ENCODE results near the gene THOC6.
A peak's percentile ranks its signal among the peaks of the same experiment; 100 is the strongest.

THOC6 gene

DNA sequence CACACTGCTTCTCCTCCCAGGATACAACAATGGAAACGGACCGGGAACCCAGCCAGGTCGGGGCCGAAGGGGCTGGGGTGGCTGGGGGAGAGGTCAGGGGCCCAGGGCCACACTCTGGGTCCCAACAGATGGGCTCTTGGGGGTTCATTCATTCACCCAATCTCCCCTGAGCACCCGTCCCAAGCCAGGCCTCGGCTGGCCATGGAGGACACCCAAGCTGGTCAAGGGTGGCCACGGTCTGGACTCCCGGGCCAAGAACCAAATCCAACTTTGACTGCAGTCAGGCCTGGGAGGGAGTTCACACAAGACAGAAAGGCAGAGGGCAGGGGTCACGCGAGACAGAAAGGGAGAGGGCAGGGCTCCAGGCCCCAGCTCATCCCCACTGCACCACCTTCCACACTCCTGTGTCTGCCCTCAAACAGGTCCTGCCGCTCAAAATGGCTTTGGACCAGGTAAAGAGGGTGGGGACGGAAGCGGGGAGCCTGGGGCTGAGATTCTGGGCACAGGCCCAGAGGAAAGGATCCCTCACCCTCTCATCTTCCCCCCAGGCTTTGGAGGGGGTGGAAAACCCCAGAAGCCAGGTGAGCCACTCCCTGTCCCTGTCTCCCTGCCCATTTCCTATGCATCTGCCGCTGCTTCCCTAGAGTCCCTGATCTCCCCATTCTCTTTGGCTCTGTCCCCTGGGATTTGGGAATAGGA lies 31.3 kb upstream of the THOC6 start:
- DNase-seq, result no peak

DNA sequence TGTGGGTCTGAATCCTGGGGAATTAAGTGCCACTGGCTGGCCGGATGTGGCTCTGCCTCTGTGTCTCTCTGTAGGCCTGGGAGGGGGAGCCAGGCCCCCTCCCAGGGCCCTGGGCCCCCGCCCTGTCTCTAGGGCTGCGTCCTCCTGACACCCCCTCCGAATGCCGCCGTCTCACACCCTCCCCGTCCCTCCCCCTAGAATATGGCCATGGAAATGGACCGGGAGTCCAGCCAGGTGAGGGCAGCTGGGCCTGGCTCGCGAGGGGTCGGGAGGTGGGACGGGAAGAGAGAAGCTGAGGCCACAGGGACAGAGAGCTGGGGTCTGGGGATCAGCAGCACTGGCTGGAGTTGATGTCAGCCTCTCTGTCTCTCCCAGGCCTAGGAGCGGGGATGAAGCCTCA lies 27.5 kb upstream of the THOC6 start:
- no peak for DNase-seq

DNA sequence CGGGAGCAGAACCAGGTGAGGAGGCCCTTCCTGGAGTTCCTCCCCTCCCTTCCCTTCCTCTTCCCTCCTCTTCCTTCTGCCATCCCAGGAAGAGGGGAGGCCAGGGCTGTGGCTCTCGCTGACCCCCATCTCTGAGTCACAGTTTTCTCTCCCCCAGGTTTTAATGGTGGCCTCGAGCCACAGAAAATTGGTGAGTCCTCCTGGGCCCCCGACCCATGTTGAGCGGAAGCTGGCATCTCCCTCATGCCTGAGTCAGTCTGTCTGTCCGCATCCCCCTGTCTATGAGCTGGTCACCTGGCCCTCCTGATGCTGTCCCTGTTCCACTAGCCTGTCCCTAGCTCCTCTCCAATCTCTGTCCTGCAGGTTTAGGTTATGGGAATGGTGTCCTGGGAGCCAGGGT lies 23.9 kb upstream of the THOC6 start:
- DNase-seq, result no peak

DNA sequence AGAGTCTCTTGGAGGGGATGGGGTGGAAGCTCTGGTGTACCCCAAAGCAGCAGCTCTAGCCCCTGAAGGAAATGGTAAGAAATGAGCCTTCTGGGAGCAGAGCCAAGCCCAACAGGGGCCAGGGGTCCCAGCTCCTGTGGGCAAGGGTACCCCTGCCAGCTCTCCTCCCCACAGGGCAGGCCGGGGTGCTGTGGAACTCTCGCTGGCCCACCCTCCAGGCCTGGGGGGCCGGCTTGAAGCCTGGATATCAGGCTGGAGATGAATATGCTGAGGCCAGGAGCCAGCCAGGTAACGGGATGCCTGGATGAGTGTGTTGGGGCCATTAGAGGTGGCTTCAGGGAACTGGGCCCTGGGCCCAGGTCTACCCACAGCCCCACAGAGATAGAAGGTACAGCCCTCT lies 23.3 kb upstream of the THOC6 start:
- DNase-seq, result no peak

DNA sequence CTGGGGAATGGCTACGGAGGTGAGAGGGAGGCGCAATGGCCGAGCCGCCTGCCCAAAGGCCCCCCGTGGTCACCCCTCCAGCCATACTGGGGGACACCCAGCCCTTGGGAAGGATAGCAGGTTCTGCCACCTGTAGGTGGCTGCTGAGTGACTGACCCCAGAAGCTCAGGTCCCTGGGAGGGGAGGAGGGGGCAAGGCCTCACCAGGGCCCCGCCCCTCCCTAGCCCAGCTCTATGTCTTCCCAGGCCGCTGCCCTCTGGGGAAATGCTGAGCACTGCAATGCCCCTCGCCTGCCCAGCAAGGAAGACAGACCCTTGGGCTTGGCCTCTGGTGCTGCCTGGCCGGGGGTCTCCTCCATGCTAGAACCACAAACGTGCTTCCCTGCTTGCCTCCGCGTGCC lies 22.5 kb upstream of the THOC6 start:
- no peak for DNase-seq

DNA sequence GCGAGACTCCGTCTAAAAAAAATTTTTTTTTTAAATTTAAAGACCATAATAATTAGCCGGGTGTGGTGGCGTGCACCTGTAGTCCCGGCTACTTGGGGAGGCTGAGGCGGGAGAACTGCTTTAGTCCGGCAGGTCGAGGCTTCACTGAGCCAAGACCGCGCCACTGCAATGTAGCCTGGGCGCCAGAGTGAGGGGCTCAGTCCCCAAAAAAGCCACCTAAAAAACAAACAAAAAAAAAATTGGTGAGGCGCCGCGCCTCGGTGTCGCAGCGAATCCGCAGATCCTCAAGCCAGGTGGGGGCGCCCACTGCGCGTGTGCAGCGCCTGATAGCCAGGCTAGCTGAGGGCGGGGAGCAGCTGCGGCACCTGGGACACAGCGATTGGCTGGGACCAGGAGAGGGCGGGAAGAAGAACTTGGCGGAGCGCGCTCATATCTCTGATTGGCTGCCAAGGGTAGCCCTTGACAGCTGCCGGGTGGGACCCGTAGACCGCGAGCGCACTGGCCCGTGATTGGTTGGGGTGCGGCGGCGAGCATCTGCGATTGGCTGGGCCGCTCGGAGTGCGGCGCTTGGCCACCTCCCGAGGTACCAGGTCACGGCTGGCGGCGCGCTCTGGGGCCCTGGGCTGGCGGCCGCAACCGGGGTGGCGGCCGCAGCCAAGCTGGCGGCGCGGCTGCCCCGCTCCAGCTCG lies 20.1 kb upstream of the THOC6 start:
- peak; percentile 99 for DNase-seq

DNA sequence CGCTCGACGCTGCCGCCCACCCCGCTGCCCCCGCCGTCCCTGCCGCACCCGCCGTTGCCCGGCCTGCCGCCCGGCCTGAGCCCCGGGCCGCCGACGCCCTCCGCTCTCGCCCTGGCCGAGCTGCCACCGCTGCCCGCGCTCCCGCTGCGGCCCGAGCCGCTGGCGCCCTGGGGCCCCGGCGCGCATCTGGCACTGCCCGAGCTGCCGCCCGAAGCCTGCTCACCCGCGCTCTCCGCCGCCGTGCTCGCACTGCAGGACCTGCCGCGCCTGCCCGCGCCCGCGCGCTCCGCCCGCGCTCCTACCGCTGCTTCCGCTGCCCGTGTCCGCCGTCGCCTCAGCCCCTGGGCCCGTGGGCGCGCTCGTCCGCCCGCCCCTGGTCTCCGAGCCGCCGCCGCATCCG lies 19.5 kb upstream of the THOC6 start:
- no peak for DNase-seq

DNA sequence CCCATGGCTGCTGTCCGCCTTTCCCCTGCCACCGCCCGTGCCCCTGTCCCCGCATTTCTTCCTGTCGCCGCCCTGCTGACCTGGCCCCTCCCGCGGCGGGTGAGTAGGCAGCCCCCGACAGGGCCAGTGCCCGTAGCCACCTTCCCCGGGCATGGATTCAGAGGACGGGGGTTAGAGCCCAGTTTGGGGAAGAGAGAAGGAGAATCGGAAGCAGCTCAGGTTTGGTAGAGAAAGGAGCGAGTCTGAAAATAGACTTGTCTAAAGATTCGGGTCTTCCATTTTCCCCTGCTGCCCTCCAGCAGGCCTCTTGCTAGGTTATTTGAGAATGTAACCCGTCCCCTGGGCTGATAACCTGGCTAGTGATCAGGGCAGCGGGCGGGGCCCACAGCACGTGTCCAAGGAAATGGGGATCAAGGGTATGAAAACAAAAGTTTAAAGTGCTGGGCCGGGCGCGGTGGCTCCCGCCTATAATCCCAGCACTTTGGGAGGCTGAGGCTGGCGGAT lies 19.0 kb upstream of the THOC6 start:
- DNase-seq, result peak; percentile 68

DNA sequence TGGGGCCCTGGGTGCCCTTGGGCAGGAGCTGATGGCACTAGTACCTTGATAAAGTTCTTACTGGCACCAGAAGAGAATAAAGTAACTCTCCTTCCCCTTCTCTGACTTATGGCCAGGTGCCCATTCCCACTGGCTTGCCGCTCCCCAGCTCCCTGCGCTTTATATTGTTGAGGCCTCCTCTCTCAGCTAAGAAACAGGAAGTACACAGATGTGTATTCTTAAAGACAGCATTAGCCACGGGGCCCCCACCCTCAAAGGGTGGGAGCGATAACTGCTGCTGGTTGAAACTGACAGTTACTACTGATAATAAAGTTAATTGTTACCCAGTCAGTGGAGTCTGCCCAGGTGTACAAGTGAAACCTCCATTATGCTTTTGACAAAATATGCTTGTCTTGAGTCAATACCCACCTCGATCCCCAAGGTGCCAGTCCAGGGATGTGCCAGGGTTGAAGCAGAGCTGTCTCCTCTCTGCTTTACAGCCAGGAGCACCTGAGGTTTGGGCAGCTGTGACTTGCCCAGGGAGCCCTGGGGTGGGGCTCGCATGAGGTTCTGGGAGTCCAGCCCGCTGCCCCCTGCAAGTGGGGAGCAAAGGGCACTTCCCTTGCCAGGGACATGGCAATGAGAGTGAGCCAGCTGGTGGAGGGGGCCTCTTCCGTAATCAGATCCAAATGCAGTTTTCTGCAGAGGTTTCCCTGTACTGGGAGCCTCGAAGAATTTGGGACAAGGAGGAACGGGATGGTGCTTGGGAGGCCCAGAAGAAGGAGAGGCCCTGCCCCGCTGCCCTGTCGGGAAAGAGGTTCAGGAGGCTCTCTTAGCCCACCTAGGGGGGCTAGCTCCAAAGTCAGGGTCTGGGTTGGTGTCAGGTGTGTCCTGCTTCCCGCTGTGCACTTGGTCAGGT lies 16.5 kb upstream of the THOC6 start:
- peak; percentile 86 for DNase-seq

DNA sequence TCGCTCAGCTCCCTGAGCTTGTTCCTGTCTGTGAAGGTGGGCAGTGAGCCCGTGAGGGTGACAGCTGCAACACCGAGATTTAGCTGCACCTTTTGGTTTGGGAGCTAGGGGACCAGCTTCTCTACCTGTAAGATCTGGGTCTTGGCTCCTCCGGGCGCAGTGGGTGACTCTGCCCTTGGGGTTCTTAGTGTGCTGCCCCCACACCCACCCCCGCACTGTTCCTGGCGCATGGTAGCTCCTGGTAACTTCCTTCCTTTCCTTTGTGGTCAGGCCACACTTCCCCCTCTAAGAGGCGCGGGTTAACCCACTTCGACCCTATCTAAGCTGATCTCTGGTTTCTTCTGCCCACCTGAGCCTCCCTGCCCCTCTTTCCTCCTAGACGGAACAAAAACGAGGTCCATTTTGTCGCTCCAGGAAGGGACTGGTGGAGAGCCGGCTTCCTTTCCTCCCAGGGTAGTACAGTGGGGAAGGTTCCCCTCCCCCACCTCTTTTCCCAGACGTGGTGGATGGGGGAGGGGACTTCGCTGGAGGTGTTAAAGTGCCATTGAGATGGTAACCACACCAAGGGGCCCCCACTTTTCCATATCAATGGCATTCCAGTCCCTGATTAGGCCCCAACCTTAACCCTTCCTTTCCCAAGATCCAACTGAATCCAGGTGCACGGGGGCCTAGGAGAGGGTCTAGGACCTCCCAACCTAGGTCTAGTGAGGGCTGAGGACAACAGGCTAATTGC lies 15.7 kb upstream of the THOC6 start:
- peak; percentile 28 for DNase-seq

DNA sequence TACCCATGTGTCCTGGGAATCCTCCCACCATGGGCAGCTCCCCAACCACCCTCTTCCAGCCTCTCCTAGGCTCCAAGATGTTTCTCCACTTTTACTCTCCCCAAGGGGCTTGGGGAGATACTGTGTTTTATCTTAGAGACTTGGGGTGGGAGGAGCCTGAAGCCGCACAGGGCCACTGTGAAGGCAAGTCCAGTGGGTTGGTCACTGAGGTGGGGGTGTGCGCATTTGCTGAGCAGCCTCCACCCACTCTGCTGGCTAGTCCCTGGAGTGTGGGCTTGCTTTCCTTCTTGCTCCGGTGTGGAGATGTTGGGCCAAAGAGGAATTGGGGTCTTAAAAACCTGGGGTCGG lies 15.2 kb upstream of the THOC6 start:
- no peak for DNase-seq

DNA sequence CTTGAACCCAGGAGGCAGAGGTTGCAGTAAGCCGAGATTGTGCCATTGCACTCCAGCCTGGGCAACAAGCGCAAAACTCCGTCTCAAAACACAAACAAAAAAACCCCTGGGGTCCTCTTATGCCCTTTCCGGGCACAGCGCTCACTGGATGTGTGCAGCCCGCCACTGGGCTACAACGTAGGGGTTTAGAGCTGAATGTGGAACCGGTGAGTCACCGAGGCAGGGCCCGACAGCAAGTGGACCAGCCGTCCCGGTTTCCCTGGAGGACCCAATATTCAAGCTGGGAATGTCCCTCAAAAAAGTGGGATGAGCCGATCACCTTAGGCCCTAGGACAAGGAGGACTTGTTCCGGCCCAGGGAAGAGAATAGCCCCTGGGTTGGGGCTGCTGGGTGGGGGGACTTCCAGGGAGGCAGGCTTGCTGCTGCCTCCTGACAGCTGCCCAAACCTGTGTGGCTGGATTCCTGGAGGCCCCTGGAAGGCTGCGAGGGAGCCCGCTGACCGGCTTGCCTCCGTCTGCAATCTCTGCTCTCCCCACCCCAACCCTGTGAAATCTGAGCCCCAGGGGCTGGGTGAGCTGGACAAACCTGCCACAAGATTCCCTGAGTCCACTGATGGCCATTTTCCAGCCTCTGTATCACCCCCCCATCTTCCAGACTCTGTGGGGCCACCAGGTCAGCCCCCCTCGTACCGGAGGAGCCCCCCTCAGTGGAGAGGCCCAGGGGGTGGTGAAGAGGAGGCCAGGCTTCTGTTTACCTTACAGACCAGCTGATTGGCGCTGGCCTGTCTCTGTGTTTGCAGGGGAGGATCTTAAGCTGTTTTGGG lies 14.1 kb upstream of the THOC6 start:
- no peak for DNase-seq

DNA sequence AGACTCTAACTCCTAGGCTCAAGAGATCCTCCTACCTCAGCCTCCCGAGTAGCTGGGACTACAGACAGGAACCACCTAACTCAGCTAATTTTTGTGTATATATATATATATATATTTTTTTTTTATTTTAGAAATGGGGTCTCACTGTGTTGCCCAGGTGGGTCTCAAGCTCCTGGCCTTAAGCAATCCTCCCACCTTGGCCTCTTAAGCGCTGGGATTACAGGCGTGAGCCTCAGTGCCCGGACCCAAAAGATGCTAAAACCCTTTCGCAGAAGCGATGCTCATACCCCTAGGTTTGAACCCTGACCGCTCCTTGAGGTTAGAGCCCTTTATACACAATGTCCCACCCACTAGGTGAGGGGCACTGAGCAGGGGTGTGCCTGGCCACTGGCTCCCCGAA lies 13.3 kb upstream of the THOC6 start:
- no peak for DNase-seq

DNA sequence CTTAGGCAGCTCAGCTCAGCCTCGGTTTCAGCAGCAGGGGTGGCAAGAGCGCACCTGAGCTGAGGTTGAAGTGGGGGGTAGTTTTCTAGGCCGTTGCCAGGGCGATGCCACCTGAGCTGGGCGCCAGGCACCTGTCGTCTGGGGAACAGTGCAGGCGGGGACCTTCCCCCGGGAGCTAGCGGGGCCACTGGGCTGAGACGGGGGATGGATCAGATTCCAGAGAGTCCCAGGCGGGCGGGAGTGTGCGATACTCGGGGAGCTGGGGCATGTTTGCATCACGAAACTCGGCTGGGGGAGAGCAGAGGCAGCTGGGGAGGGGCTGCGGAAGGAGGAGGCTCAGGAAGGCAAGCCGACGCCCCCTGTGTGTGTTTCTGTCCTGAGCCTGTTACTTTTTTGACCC lies 11.6 kb upstream of the THOC6 start:
- no peak for DNase-seq

DNA sequence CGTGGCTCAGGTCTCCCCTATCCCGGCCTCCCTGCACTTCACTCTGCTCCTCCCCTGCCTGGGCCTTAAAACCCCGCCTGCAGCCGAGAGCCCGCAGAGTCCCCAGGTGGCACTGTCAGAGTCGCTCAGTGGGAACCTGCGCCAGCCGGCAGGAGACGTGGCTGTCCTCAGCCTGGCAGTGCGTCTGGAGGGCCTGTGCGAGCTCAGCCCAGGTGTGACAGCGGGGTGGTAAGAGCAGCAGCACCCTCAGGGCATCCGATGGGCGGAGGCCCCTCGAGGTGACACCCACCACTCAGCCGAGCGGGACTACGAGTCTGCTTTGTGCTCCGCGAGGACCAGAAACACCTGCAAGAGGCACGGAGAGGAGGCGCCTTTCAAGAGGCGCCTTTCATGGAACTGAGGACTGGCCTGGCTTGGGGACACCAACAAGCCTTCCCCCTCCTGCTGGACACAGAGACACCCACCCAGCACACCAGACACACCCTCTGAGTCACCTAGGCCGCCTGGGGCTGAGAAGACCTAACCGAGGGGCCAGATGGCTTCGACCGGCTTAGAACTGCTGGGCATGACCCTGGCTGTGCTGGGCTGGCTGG lies 10.9 kb upstream of the THOC6 start, which contains the start of gene CLDN9:
TSS of gene CLDN9 (plus strand) at position 96 of the 593 bp plus-strand sequence. CDS start at position 536, 440 bp downstream.
- DNase-seq, result no peak

DNA sequence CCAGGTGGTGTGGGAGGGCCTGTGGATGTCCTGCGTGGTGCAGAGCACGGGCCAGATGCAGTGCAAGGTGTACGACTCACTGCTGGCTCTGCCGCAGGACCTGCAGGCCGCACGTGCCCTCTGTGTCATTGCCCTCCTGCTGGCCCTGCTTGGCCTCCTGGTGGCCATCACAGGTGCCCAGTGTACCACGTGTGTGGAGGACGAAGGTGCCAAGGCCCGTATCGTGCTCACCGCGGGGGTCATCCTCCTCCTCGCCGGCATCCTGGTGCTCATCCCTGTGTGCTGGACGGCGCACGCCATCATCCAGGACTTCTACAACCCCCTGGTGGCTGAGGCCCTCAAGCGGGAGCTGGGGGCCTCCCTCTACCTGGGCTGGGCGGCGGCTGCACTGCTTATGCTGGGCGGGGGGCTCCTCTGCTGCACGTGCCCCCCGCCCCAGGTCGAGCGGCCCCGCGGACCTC lies 10.3 kb upstream of the THOC6 start:
- no peak for DNase-seq

DNA sequence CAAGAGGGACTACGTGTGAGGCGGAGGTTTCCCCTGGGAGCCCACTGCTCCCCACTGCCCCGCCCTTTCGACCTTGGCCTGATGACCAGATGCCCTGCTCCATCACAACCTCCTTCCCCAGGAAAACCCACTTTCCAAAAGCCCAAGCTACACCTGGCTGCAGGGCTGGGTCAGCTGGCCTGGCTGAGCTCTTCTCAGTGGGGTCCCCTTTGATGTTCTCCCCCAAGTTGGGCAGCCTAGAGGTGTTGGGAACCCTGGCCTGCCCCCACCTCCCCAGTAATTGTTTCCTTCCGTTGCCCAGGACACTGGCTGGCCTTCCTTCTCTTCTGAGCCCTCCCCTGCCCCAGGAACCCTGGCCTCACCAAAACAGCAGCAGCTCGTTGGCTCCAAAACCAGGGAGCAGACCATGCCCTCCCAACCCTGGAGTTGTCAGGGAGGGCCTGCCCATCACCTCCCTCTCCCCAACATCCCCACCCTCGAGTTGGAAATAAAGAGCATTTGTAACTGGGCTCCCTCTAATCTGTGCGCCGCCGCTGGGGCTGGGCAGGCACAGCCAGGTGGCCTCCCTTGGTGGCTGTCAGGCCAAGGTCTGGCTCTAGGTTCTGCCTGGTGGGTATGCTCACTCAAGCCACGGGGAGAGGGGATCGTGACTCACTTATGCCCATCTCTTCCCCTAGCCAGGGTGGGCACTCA lies 9.7 kb upstream of the THOC6 start:
- no peak for DNase-seq

DNA sequence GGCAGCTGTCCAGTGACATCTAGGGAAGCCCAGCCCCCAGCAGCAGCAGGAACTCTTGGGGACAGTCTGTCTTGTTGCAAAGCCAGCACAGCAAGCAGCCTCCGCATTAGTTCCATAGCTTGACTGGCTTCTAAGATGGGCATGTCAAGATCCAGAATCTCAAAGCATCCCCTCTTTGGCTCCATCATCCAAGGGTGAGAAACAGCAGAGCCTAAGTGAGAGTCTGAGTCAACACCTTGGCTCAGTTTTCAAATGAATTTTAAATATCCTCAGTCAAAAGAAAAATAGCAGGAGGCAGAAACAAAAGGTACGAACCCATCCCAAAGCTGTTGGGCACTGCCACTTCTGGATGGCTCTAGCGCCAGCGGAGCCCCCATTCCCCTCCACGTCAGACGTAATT lies 8.9 kb upstream of the THOC6 start:
- no peak for DNase-seq

DNA sequence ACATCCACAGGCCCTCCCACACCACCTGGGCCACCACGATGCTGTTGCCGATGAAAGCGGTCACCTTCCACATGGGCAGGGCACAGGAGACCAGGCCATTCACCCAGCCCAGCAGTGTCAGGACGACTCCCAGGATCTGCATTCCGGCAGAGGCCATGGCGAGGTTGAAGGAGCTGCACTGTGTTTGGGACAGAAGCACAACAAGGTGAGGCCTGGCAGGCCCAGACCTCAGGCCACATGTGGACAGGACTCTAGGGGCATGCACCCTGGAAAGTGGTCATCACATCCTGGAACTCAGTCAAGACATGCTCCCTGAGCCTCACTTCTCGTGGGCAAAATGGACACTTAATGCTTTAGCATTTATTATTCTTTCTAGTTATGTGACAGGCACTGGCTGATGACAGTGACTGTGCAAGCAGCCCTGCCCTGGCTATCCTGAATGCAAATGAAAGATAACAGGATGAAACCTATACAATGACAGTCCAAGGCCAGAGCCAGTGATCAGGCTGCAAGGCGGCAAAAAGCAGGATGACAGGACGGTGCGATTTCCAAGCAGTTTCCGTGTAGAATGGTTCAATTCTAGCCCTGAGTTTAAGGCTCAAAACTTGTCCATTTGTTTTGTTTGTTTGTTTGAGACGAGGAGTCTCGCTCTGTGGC lies 7.8 kb upstream of the THOC6 start:
- peak; percentile 70 for DNase-seq

DNA sequence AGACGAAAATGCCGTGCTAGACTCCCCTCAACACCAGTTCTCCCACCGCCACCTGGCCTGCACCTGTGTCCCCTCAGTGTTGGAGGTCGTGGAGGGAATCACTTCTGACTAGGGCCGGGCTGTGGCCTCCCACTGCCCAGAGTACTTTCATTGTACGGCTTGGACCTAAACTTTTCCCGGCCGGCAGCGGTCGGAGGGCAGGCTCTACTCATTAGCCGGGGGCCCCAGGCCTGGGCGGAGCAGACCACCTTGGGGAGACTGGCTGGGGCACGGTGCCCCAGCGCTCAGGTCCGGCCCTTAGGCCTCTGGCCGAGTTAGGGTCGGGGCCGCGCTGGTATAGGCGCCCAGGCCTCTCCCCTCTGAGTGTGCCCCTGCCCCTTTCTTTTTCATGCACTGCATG lies 6.5 kb upstream of the THOC6 start:
- DNase-seq, result no peak

Measured in hematopoietic multipotent progenitor cell treated with erythropoietin and hydrocortisone succinate and interleukin-3 and kit ligand, for 8 days (in vitro differentiated cells).